Activated CD4-positive, alpha-beta T cell treated with anti-CD3 and anti-CD28 coated beads, Interleukin-2, amount 10 ng/mL, durations not matched to agents 7 days and 5 days (primary cell): ENCODE results near the gene ZNF529. TPM values are rescaled to one million over a fixed set of nuclear protein-coding genes. Genes with fewer than 3 reads are reported as not detected.

Experiments used
- total RNA-seq, 2 experiments: library from RNA; stranded (reverse); gene quantifications; one replicate each; pipeline ENCODE4 v1.2.3, GENCODE V29; 2021

The ZNF529 gene
- total RNA-seq, 2 experiments from 2014 or later = 14.0 to 14.7 TPM

Other genes starting within 250 kb of the ZNF529 start
- gene ZFP14, start 194.1 kb downstream of the ZNF529 start, total RNA-seq = 1 to 10 TPM; 5.3 to 6.8 TPM
- gene ZFP82, start 154.6 kb downstream of the ZNF529 start, total RNA-seq = 1 to 10 TPM; 6.0 to 6.7 TPM
- 1 to 10 TPM; 7.8 to 9.6 TPM for gene ZNF566, start 83.7 kb downstream of the ZNF529 start, total RNA-seq
- gene ZNF260, start 45.0 kb downstream of the ZNF529 start, total RNA-seq = 10 to 100 TPM; 10.6 to 13.7 TPM
- 10 to 100 TPM; 13.4 to 13.8 TPM for gene ZNF382, start 32.0 kb upstream of the ZNF529 start, total RNA-seq
- gene ZNF461, start 93.5 kb upstream of the ZNF529 start, total RNA-seq = 1 to 10 TPM; 7.4 to 9.8 TPM
- 10 to 100 TPM; 10.8 to 12.1 TPM for gene ZNF567, start 114.3 kb upstream of the ZNF529 start, total RNA-seq
- 1 to 10 TPM; 7.4 to 9.3 TPM for gene ZNF850, start 199.5 kb upstream of the ZNF529 start, total RNA-seq